ENCODE data around the gene DPEP3. TPM values are rescaled to one million over a fixed set of nuclear protein-coding genes. Genes with fewer than 3 reads are reported as not detected.

The DPEP3 gene
- total RNA-seq, 4 donors from 2014 or later: 0.17 TPM; not detected in 3

DNA sequence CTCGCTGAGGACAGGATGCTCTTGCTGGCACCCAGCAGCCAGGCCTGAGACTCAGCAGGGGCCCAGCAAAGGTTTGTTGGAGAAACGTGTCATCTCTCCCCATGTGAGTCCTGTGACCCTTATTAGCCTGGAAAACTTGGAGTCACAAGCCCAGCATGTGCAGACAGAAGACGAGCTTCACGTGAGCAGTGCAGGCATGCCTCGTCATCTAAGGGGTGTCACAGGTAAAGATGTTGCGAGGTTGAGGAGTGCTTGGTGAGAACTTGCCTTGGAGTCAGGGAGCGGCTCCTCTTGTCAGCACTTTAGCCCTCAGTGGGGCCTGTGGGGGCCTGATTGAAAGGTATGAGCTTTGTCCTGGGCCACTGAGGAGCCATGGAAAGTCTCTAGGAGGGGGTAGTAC, 46.5 kb downstream of the DPEP3 start:
- intact Hi-C loops (cut with DNase I): no loop called here
- peaks cover 3 to 45% (median 41%) of the 10 kb centered on the region in 4 donors for H3K36me3 ChIP-seq

GRCh38 chr16:67932462-67932840, 47.8 kb downstream of the DPEP3 start:
- Histone ChIP-seq H3K4me1 (peaks cover 19 to 41% (median 31%) of the 10 kb centered on the region in 4 donors), H3K9me3 (no peaks in the 10 kb centered on the region), H3K27me3 (no peaks in the 10 kb centered on the region), H3K4me3 (no peak overlapping the region), H3K27ac (replicated peaks in 1 of 4) (no peak overlapping the region), H3K36me3 (peaks cover 7 to 59% (median 54%) of the 10 kb centered on the region in 4 donors)
- intact Hi-C loops (cut with DNase I): no loop called here
- DNase-seq (ENCODE audit: extremely low spot score): no peak
- WGBS: 90% methylated on average over 2 of the region's 4 CpGs
- TF ChIP-seq POLR2A (IDR thresholded peaks at IDR 0.05; ENCODE audit: low read depth) (no peak), EP300 (IDR thresholded peaks at IDR 0.05) (no peak), POLR2AphosphoS5 (IDR thresholded peaks at IDR 0.05) (no peak), CTCF (IDR thresholded peaks at IDR 0.05) (no peak)

More for the DNA sequence above, 46.5 kb downstream of the DPEP3 start:
- H3K9me3 ChIP-seq: no peaks in the 10 kb centered on the region
- no peaks in the 10 kb centered on the region for H3K27me3 ChIP-seq
- 90% methylated on average over 6 of the region's 7 CpGs for WGBS
- no peak for DNase-seq (ENCODE audit: extremely low spot score)
- H3K4me3 ChIP-seq: no peak overlapping the region
- H3K27ac ChIP-seq (replicated peaks in 1 of 4): no peak overlapping the region
- no peak for TF ChIP-seq EP300 (IDR thresholded peaks at IDR 0.05)
- TF ChIP-seq CTCF (IDR thresholded peaks at IDR 0.05): no peak
- TF ChIP-seq POLR2AphosphoS5 (IDR thresholded peaks at IDR 0.05): no peak
- TF ChIP-seq POLR2A (IDR thresholded peaks at IDR 0.05; ENCODE audit: low read depth): no peak
- peaks cover 19 to 32% (median 26%) of the 10 kb centered on the region in 4 donors for H3K4me1 ChIP-seq

DNA sequence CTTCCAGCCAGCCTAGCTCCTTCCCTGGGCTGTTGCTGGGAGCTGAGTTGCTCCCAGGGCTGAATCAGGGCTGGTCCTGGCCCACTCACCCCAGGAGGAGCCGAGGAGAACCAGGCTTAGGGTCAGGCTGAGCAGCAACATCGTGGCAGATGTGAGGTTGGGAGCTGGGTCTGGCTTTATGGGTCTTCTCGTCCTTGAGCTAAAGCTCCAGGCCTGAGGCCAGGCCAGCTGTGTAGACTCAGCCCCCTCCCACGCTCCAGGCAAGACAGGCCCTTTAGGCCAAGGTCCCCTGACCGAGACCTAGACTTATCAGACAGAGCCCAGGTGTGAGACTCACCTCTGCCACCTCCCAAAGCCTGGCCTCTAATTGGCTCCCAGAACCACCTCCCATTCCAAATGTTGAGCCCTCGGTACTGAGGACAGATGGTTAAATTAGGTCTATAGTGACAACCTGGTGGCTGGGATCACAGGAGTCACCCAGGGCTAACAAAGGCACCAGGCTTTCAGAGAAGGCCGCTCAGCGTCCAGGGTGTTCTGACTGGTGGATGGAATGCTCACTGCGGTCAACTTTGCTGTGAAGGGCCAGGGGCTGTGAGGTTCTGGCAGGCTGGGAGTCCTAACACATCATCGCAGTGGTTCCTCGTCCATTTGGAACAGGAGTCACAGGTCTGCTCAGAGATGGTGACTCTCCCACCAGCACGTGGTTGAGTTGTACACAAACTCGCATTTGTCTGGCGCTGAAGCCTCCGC, 48.4 kb downstream of the DPEP3 start, which contains the start of gene CTRL:
TSS of gene CTRL (minus strand) at position 151 of the 750 bp plus-strand sequence. CDS start at position 141, 10 bp downstream.
- WGBS: 91% methylated on average over 13 of the region's 15 CpGs
- no peaks in the 10 kb centered on the region for H3K9me3 ChIP-seq
- peaks cover 15 to 41% (median 27%) of the 10 kb centered on the region in 4 donors for H3K4me1 ChIP-seq
- no peaks in the 10 kb centered on the region for H3K27me3 ChIP-seq
- H3K36me3 ChIP-seq: peaks cover 11 to 65% (median 59%) of the 10 kb centered on the region in 4 donors
- no peak for DNase-seq (ENCODE audit: extremely low spot score)
- H3K4me3 ChIP-seq: no peak within 1 kb of the TSS
- no peak within 1 kb of the TSS for H3K27ac ChIP-seq (replicated peaks in 1 of 4)
- intact Hi-C loops (cut with DNase I): no loop called here
- TF ChIP-seq POLR2AphosphoS5 (IDR thresholded peaks at IDR 0.05): no peak
- no peak for TF ChIP-seq EP300 (IDR thresholded peaks at IDR 0.05)
- TF ChIP-seq POLR2A (IDR thresholded peaks at IDR 0.05; ENCODE audit: low read depth): no peak
- peak in 1 of 3 experiments; percentile 4 for TF ChIP-seq CTCF (IDR thresholded peaks at IDR 0.05)

- intact Hi-C loops (cut with DNase I): no loop called here
- DNase-seq (ENCODE audit: extremely low spot score): no peak
- TF ChIP-seq POLR2AphosphoS5 (IDR thresholded peaks at IDR 0.05) (no peak), EP300 (IDR thresholded peaks at IDR 0.05) (no peak), CTCF (IDR thresholded peaks at IDR 0.05) (no peak), POLR2A (IDR thresholded peaks at IDR 0.05; ENCODE audit: low read depth) (no peak)
- Histone ChIP-seq H3K4me3 (no peak overlapping the region), H3K36me3 (peaks cover 11 to 65% (median 61%) of the 10 kb centered on the region in 4 donors), H3K4me1 (peaks cover 20 to 50% (median 36%) of the 10 kb centered on the region in 4 donors), H3K27ac (replicated peaks in 1 of 4) (no peak overlapping the region), H3K9me3 (no peaks in the 10 kb centered on the region), H3K27me3 (no peaks in the 10 kb centered on the region)
- WGBS: 93% methylated on average over 17 of the region's 17 CpGs
These were observed 49.6 kb downstream of the DPEP3 start for GRCh38 chr16:67930678-67931211.

All from esophagus muscularis mucosa (tissue), 4 donors.